ENCODE data around the gene CCDC88A. TPM values are rescaled to one million over a fixed set of nuclear protein-coding genes. Genes with fewer than 3 reads are reported as not detected.

The CCDC88A gene
- total and polyA plus RNA-seq, 2 donors from 2014 or later, result 8.2 to 47.6 TPM

DNA sequence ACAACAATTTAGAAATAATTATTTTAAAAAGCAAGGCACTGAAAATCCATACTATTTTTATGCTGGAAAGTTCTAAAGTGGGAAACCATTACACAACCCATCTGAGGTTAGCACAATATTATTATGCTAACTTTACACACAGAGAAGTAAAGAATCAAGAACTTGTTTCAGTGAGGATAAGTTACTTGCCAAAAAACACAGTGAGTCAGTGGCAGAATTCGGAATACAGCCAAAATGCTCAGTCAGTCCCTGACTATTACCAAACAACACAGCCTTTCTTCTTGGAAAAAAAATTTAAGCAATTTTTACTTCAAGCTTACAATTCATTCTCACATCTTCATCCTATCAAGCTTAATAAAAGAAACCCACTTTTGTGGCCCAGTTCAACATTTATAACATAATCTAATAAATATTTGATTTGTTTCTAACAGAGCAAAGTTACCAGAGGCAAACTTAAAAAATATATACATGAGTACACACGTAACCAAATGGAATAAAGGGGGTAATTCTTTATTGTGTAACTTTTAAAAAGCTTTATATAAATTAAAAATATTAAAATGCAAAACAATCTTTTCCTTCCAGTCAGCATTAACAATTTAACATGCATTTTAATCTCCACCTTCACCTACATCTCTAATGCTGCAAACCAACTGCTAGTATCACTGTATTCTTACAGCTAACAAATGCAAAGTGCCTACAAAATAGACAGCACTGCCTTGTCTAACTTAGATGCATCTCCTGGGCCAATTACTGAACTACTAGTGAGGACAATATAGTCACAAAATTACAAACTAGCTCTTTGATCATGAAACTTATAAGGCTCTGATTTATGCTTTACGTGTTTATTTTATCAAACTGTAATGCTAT, 55.2 kb downstream of the CCDC88A start:
- intact Hi-C loops (cut with DNase I), result no loop called here
- H3K36me3 ChIP-seq (ENCODE audit: control insufficient read depth in 2 of 3, insufficient read depth in 3 of 3, low read length in 3 of 3), result no peaks in the 10 kb centered on the region
- no peak overlapping the region for H3K9ac ChIP-seq (ENCODE audit: low read length in 3 of 3)
- H3K27me3 ChIP-seq (ENCODE audit: control insufficient read depth, insufficient read depth, low read length), result no peaks in the 10 kb centered on the region
- no peaks in the 10 kb centered on the region for H3K9me3 ChIP-seq (ENCODE audit: control insufficient read depth in 2 of 3, insufficient read depth in 1 of 3, low read length in 3 of 3)
- FAIRE-seq (peak; percentile 72), DNase-seq (peak in 1 of 5 donors; percentile 18)
- H3K27ac ChIP-seq (ENCODE audit: low read depth in 2 of 2, low read length in 2 of 2), result no peak overlapping the region
- no peaks in the 10 kb centered on the region for H3K4me1 ChIP-seq (ENCODE audit: control insufficient read depth in 2 of 3, insufficient read depth in 2 of 3, low read depth in 1 of 3, low read length in 3 of 3)
- no peak overlapping the region for H3K4me3 ChIP-seq (ENCODE audit: low read length in 3 of 3)
- TF ChIP-seq, protein P1, sequence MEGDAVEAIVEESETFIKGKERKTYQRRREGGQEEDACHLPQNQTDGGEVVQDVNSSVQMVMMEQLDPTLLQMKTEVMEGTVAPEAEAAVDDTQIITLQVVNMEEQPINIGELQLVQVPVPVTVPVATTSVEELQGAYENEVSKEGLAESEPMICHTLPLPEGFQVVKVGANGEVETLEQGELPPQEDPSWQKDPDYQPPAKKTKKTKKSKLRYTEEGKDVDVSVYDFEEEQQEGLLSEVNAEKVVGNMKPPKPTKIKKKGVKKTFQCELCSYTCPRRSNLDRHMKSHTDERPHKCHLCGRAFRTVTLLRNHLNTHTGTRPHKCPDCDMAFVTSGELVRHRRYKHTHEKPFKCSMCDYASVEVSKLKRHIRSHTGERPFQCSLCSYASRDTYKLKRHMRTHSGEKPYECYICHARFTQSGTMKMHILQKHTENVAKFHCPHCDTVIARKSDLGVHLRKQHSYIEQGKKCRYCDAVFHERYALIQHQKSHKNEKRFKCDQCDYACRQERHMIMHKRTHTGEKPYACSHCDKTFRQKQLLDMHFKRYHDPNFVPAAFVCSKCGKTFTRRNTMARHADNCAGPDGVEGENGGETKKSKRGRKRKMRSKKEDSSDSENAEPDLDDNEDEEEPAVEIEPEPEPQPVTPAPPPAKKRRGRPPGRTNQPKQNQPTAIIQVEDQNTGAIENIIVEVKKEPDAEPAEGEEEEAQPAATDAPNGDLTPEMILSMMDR (IDR thresholded peaks at IDR 0.05; ENCODE audit: borderline replicate concordance, extremely low read depth, insufficient read depth), result no peak

DNA sequence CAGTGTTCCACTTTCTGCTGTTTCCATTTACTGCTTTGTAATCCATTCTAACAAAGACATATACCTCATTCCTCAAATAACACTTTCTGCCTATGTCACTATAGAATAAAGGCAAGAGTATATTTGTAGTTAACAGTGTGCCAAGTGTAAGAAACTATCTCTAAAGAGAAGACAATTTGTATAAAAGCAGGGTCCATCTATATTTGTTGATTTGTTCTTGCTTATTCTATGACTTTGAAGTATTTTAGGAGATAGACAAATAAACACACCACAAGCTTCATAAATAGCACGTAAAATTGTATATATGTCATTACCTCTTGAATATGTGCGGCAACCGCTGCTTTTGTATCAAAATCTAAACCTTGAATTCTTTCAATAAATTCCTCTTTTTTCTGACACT, 56.0 kb downstream of the CCDC88A start:
- Histone ChIP-seq H3K4me1 (ENCODE audit: control insufficient read depth in 2 of 3, insufficient read depth in 2 of 3, low read depth in 1 of 3, low read length in 3 of 3) (no peaks in the 10 kb centered on the region), H3K9me3 (ENCODE audit: control insufficient read depth in 2 of 3, insufficient read depth in 1 of 3, low read length in 3 of 3) (no peaks in the 10 kb centered on the region), H3K36me3 (ENCODE audit: control insufficient read depth in 2 of 3, insufficient read depth in 3 of 3, low read length in 3 of 3) (no peaks in the 10 kb centered on the region), H3K9ac (ENCODE audit: low read length in 3 of 3) (no peak overlapping the region), H3K27ac (ENCODE audit: low read depth in 2 of 2, low read length in 2 of 2) (no peak overlapping the region), H3K27me3 (ENCODE audit: control insufficient read depth, insufficient read depth, low read length) (no peaks in the 10 kb centered on the region), H3K4me3 (ENCODE audit: low read length in 3 of 3) (no peak overlapping the region)
- DNase-seq (no peak), FAIRE-seq (no peak)
- TF ChIP-seq, protein P1 (IDR thresholded peaks at IDR 0.05; ENCODE audit: borderline replicate concordance, extremely low read depth, insufficient read depth), result no peak
- intact Hi-C loops (cut with DNase I), result no loop called here

DNA sequence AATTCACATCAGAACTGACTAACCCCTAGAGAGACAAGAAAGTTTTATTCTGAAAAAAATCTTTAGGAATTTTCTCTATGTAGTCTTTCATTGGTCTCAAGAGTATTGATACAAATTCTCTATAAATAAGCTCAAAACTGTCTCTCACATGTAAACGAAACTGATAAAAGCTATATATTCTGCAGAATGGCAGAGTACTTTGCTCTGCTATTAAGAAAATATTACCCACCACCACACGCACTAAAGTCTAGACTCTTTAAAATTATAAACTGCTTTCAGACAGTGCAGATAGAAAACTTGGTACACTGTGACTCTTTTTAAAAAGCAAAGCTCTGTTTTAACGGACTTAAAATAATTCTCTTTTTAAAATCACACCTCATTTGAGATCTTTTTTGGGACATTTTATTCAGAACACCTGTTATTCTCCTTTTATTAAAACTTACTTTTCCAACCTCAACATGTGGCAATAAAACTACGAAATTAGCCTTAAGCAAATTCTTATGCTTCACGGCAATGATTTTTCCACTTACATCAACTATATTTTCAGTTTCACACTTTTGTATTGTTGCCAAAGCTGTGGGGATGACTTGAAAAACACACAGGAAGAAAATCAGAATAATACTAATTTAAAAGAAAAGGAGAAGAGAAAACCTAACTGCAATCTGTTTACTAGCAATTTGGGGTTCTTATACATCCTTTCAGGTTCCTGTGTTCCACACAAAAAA, 58.0 kb downstream of the CCDC88A start:
- Histone ChIP-seq H3K4me3 (ENCODE audit: low read length in 3 of 3) (no peak overlapping the region), H3K4me1 (ENCODE audit: control insufficient read depth in 2 of 3, insufficient read depth in 2 of 3, low read depth in 1 of 3, low read length in 3 of 3) (no peaks in the 10 kb centered on the region), H3K27me3 (ENCODE audit: control insufficient read depth, insufficient read depth, low read length) (no peaks in the 10 kb centered on the region), H3K27ac (ENCODE audit: low read depth in 2 of 2, low read length in 2 of 2) (no peak overlapping the region), H3K9me3 (ENCODE audit: control insufficient read depth in 2 of 3, insufficient read depth in 1 of 3, low read length in 3 of 3) (no peaks in the 10 kb centered on the region), H3K9ac (ENCODE audit: low read length in 3 of 3) (no peak overlapping the region), H3K36me3 (ENCODE audit: control insufficient read depth in 2 of 3, insufficient read depth in 3 of 3, low read length in 3 of 3) (no peaks in the 10 kb centered on the region)
- intact Hi-C loops (cut with DNase I), result no loop called here
- DNase-seq, result no peak
- TF ChIP-seq, protein P1 (IDR thresholded peaks at IDR 0.05; ENCODE audit: borderline replicate concordance, extremely low read depth, insufficient read depth), result no peak
- no peak for FAIRE-seq
